H1 (cell line): ENCODE data around the gene LRRC40.

ENCODE experiments used
- EP300 ChIP-seq, 2 experiments: IDR thresholded peaks; 1 replicate in 1 of 2; 2 replicates in 1 of 2; pipeline ENCODE4 v1.6.1; 2011 to 2012; ENCODE audit warnings: low read depth in 2 of 2, low read length in 2 of 2, mild to moderate bottlenecking in 2 of 2, borderline replicate concordance in 1 of 2, inconsistent platforms in 1 of 2, moderate library complexity in 1 of 2
- RFX5 ChIP-seq: IDR thresholded peaks from 2 replicates; pipeline ENCODE4 v1.6.1; 2011; ENCODE audit warnings: low read depth, low read length, improper control_type of control experiment, borderline replicate concordance
- TF ChIP-seq, protein P1 (sequence below), 3 experiments: IDR thresholded peaks; 1 replicate in 2 of 3; 2 replicates in 1 of 3; pipeline versions ENCODE4 v1.5.1 to v1.6.1; 2011; ENCODE audit warnings: low read length in 3 of 3, mild to moderate bottlenecking in 3 of 3, inconsistent platforms in 2 of 3, low read depth in 1 of 3, moderate library complexity in 1 of 3; ENCODE audit not compliant: insufficient read depth in 1 of 3; ENCODE audit errors: control extremely low read depth in 1 of 3

DNA sequence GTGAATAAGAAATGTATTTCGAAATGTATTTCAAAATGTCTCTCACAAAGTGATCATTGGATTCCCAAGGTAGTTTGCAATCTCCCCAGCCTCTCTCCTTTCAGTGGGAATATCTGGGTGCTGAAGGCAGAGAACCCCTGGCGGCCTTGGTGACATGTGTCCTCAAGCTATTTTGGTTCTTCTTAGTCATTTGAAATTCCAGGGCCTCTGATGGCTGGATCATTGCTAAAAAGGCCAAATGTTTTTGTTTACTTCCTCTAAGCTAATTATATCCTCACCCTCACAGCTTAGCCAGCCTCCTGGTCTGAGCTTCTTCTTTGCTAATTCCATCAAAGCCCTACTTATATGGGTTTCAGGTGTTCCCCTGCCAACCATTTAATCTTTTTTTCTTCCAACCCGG is 71.2 kb downstream of the LRRC40 start:
- TF ChIP-seq, protein P1, sequence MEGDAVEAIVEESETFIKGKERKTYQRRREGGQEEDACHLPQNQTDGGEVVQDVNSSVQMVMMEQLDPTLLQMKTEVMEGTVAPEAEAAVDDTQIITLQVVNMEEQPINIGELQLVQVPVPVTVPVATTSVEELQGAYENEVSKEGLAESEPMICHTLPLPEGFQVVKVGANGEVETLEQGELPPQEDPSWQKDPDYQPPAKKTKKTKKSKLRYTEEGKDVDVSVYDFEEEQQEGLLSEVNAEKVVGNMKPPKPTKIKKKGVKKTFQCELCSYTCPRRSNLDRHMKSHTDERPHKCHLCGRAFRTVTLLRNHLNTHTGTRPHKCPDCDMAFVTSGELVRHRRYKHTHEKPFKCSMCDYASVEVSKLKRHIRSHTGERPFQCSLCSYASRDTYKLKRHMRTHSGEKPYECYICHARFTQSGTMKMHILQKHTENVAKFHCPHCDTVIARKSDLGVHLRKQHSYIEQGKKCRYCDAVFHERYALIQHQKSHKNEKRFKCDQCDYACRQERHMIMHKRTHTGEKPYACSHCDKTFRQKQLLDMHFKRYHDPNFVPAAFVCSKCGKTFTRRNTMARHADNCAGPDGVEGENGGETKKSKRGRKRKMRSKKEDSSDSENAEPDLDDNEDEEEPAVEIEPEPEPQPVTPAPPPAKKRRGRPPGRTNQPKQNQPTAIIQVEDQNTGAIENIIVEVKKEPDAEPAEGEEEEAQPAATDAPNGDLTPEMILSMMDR (IDR thresholded peaks at IDR 0.05; ENCODE audit: control extremely low read depth in 1 of 3, insufficient read depth in 1 of 3, low read depth in 1 of 3, low read length in 3 of 3): no peak
- TF ChIP-seq RFX5 (no peak), EP300 (IDR thresholded peaks at IDR 0.05; ENCODE audit: borderline replicate concordance in 1 of 2, low read depth in 2 of 2, low read length in 2 of 2) (no peak)
